ENCODE measurements around the gene CGB8. TPM values are rescaled to one million over a fixed set of nuclear protein-coding genes. Genes with fewer than 3 reads are reported as not detected.

CGB8 gene
- total RNA-seq, 1 experiment from 2014 or later, result 11.3 TPM

GRCh38 chr19:49010453-49010852 lies 38.5 kb downstream of the CGB8 start:
- DNase-seq (ENCODE audit: low read depth), result no peak

DNA sequence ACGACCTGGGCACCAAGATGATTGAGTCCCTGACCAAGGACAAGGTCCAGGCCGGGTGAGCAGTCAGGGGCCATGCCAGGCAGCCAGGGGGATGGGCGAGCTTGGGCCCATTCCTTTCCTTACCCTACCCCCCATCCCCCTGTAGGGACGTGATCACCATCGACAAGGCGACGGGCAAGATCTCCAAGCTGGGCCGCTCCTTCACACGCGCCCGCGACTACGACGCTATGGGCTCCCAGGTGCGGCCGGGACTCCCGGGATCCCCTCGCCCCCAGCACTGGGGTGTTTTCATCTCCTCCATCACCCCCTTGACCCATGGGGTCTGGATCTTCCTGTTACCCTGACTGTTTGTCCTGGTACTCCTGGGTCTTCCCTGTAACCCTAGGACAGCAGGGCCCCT lies 39.1 kb downstream of the CGB8 start:
- DNase-seq (ENCODE audit: low read depth), result no peak

- no peak for DNase-seq (ENCODE audit: low read depth)
These were observed 42.0 kb downstream of the CGB8 start for GRCh38 chr19:49006905-49007304.

DNA sequence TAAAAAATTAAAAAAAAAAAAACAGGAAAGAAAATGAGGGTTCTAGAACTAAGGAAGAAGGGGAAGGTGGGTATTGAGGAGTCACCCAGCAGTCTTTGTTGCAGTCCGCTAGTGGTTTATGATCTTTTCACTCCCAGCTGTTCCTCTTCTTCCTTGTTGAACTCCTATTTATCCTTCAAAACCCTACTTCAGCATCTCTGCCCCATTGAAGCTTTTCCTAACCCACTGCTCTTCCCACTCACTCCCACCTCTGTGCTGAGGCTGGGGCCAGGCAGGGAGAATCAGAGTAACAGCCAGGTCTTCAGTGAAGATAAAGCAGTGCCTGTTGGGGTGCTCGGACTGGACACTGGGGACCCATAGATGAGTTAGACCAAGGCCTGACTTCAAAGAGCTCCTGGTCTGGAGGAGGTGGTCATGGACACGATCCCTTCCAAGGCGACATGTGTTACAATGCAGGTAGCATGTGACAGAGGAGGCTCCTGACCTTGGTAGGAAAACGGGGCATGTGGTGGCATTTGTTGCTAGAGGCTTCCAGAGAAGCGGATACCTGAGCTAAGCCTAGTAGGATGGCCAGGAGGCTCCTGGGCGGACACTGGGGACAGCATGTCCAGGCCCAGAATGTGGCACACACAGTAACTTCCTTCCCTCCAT lies 43.8 kb downstream of the CGB8 start:
- DNase-seq (ENCODE audit: low read depth), result no peak

DNA sequence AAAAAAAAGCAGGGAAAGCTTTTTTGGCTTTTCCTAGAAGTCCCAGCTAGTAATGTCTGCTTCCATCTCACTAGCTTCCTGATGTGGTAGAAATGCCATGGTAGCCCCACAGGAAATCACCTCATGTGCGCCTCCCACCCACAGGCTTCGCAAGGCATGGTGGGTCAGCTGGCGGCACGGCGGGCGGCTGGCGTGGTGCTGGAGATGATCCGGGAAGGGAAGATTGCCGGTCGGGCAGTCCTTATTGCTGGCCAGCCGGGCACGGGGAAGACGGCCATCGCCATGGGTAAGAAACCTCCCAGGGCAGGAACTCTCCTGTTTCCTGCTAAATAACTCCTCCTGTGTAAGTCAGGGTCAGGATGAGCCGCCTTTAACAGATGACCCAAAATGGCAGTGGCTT lies 44.8 kb downstream of the CGB8 start:
- DNase-seq (ENCODE audit: low read depth), result no peak

DNA sequence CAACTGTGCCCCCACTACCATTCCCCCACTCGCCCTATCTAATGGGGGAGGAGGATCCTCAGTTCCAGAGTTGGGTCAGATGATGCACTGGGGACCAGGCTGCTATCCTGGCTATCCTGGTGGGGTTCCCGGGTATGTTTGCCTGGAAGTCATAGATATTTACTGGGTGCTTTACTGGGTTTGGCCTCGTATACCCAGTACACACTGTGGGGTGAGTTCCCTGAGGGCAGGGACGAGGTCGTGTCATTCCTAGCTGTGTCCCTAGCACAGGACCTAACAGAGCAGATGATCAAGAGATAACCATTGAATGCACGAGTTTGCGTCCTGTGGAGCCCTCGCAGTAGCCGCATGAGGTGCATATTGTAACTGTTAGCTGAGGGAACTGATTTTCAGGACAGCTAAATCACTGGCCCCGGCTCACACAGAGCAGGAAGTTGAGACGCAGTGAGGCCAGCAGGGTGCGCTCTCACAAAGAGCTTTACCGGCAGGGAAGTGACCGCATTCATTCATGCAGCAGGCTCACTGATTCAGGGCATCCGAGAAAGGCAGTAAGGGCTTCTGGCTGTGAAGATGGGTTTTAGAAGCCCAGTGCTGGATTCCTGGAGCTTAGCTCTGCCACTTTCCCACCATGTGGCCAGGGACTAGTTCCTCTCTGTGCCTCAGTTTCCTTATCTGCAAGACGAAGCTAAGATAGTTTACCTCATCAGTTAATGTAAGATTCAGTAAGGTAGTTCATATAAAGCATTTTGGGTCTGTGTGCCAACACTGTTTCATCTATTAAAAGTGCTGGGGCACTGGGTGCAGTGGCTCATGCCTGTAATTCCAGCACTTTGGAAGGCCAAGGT lies 49.2 kb downstream of the CGB8 start:
- peak; percentile 54 for DNase-seq (ENCODE audit: low read depth)

- peak; percentile 61 for DNase-seq (ENCODE audit: low read depth)
These were observed 50.9 kb downstream of the CGB8 start for GRCh38 chr19:48997972-48998371.

Small RNA genes lying within 50 kb of the gene (small RNA-seq; reads per million reads assigned to genes)
- gene MIR6798, result not detected
- not detected for gene RN7SL708P

Other genes starting within 250 kb of the CGB8 start
- 54.2 and 60.6 TPM in 2 replicates for gene BCAT2, start 238.1 kb downstream of the CGB8 start, total RNA-seq (2014; rRNA removed; shearing (Covaris generic))
- gene HSD17B14, start 212.6 kb downstream of the CGB8 start, total RNA-seq (2014; rRNA removed; shearing (Covaris generic)), result not detected in 2 replicates
- gene PLEKHA4, start 180.5 kb downstream of the CGB8 start, total RNA-seq (2014; rRNA removed; shearing (Covaris generic)), result 0.31 TPM in 1 of 2 replicates, not detected in the other
- 44.3 and 49.4 TPM in 2 replicates for gene PPP1R15A, start 176.7 kb downstream of the CGB8 start, total RNA-seq (2014; rRNA removed; shearing (Covaris generic))
- not detected in 2 replicates for gene TULP2, start 150.4 kb downstream of the CGB8 start, total RNA-seq (2014; rRNA removed; shearing (Covaris generic))
- 107 and 146 TPM in 2 replicates for gene NUCB1, start 148.8 kb downstream of the CGB8 start, total RNA-seq (2014; rRNA removed; shearing (Covaris generic))
- gene DHDH, start 115.4 kb downstream of the CGB8 start, total RNA-seq (2014; rRNA removed; shearing (Covaris generic)), result 0.57 TPM in 1 of 2 replicates, not detected in the other
- gene BAX, start 94.2 kb downstream of the CGB8 start, total RNA-seq (2014; rRNA removed; shearing (Covaris generic)), result 198 and 273 TPM in 2 replicates
- gene FTL, start 83.8 kb downstream of the CGB8 start, total RNA-seq (2014; rRNA removed; shearing (Covaris generic)), result 4,284 and 5,930 TPM in 2 replicates
- 35.2 and 46.1 TPM in 2 replicates for gene GYS1, start 55.8 kb downstream of the CGB8 start, total RNA-seq (2014; rRNA removed; shearing (Covaris generic))
- gene RUVBL2, start 55.2 kb downstream of the CGB8 start, total RNA-seq (2014; rRNA removed; shearing (Covaris generic)), result 498 and 522 TPM in 2 replicates
- gene LHB, start 32.0 kb downstream of the CGB8 start, total RNA-seq (2014; rRNA removed; shearing (Covaris generic)), result not detected in 2 replicates
- gene CGB3, start 24.8 kb downstream of the CGB8 start, total RNA-seq (2014; rRNA removed; shearing (Covaris generic)), result not detected in 2 replicates
- gene CGB2, start 17.2 kb downstream of the CGB8 start, total RNA-seq (2014; rRNA removed; shearing (Covaris generic)), result 0.71 TPM in 1 of 2 replicates, not detected in the other
- gene CGB1, start 12.2 kb downstream of the CGB8 start, total RNA-seq (2014; rRNA removed; shearing (Covaris generic)), result not detected in 2 replicates
- 0.16 and 0.67 TPM in 2 replicates for gene CGB5, start 5.3 kb downstream of the CGB8 start, total RNA-seq (2014; rRNA removed; shearing (Covaris generic))
- 0.10 and 0.61 TPM in 2 replicates for gene CGB7, start 8.6 kb upstream of the CGB8 start, total RNA-seq (2014; rRNA removed; shearing (Covaris generic))
- gene NTF4, start 15.7 kb upstream of the CGB8 start, total RNA-seq (2014; rRNA removed; shearing (Covaris generic)), result not detected in 2 replicates
- gene KCNA7, start 23.6 kb upstream of the CGB8 start, total RNA-seq (2014; rRNA removed; shearing (Covaris generic)), result not detected in 2 replicates
- gene SNRNP70, start 36.3 kb upstream of the CGB8 start, total RNA-seq (2014; rRNA removed; shearing (Covaris generic)), result 265 and 348 TPM in 2 replicates
- 2.6 and 3.2 TPM in 2 replicates for gene LIN7B, start 65.3 kb upstream of the CGB8 start, total RNA-seq (2014; rRNA removed; shearing (Covaris generic))
- gene C19orf73, start 70.0 kb upstream of the CGB8 start, total RNA-seq (2014; rRNA removed; shearing (Covaris generic)), result 1.6 and 2.1 TPM in 2 replicates
- gene PPFIA3, start 70.4 kb upstream of the CGB8 start, total RNA-seq (2014; rRNA removed; shearing (Covaris generic)), result 5.0 and 9.3 TPM in 2 replicates
- not detected in 2 replicates for gene HRC, start 106.3 kb upstream of the CGB8 start, total RNA-seq (2014; rRNA removed; shearing (Covaris generic))
- gene TRPM4, start 108.7 kb upstream of the CGB8 start, total RNA-seq (2014; rRNA removed; shearing (Covaris generic)), result 7.5 and 8.6 TPM in 2 replicates

All from HT1080 (cell line).